SH-SY5Y (cell line): ENCODE results near the gene LSM12.

Experiments used
- GATA2 ChIP-seq: IDR thresholded peaks from 2 replicates; pipeline ENCODE4 v1.6.1; 2011; ENCODE audit warnings: mild to moderate bottlenecking, low read depth, low read length
- GATA3 ChIP-seq: IDR thresholded peaks from 2 replicates; pipeline ENCODE4 v1.6.1; 2011; ENCODE audit warnings: low read depth, mild to moderate bottlenecking, low read length, moderate library complexity

- TF ChIP-seq GATA2 (no peak), GATA3 (no peak)
Observed at GRCh38 chr17:44095647-44096496, 29.4 kb upstream of the LSM12 start.
